ENCODE measurements around the gene GAK. TPM values are rescaled to one million over a fixed set of nuclear protein-coding genes. Genes with fewer than 3 reads are reported as not detected.

The GAK gene
- polyA plus RNA-seq, 1 of the 3 experiments (the other 2 are of a cell fraction), result 35.9 TPM

DNA sequence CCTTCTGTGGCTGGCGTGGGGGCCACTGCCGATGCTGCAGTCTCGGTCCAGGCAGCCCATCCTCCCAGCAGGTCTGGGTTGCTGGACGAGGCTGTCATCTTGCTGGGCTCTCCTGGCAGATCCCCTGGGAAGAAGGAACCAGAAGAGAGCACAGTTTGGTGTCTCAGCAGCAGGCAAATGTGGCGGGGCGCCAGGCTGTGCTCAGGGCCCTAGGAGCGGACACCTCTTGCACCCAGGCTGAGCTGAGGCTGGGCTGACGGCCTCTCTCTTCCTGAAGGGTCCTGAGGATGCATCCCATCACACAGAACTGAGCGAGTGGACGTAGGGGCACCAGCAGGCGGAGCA, 67.0 kb downstream of the GAK start:
- POLR2A ChIA-PET, result no interaction called here
- no peak for DNase-seq
- peaks cover 12 to 42% of the 10 kb centered on the region in 2 experiments for H3K36me3 ChIP-seq (replicated peaks in 1 of 2; ENCODE audit: control insufficient read depth in 1 of 2, insufficient read depth in 2 of 2, low read length in 1 of 2)

More for the DNA sequence above, 67.0 kb downstream of the GAK start:
- no peak overlapping the region for H3K27ac ChIP-seq (ENCODE audit: low read depth in 2 of 2, low read length in 1 of 2)
- no CpG with 5 or more reads among the region's 11 CpGs for WGBS (ENCODE audit: low lambda C conversion rate)
- H3K4me2 ChIP-seq, result no peak overlapping the region
- no peak overlapping the region for H2AFZ ChIP-seq (ENCODE audit: low read depth)
- no peak overlapping the region for H3K4me3 ChIP-seq (ENCODE audit: low read depth in 2 of 2, low read length in 1 of 2)
- H4K20me1 ChIP-seq (ENCODE audit: insufficient read depth), result no peaks in the 10 kb centered on the region
- CTCF ChIA-PET, result interaction anchor here (1.1 kb wide), 1 partner anchor 123 kb away, joined by 4 read pairs; no protein-coding TSS in a partner anchor
- H3K4me1 ChIP-seq (ENCODE audit: control insufficient read depth in 1 of 2, insufficient read depth in 2 of 2, low read depth in 1 of 2, low read length in 1 of 2), result no peaks in the 10 kb centered on the region
- H3K27me3 ChIP-seq (ENCODE audit: insufficient read depth), result no peaks in the 10 kb centered on the region
- H3F3A ChIP-seq (replicated peaks; ENCODE audit: insufficient read depth), result peaks cover 4% of the 10 kb centered on the region
- no peaks in the 10 kb centered on the region for H3K9me3 ChIP-seq
- no peak overlapping the region for H3K9ac ChIP-seq
- H3K9me2 ChIP-seq, result no peaks in the 10 kb centered on the region
- H3K79me2 ChIP-seq (ENCODE audit: insufficient read depth), result no peaks in the 10 kb centered on the region
- TF ChIP-seq CTCF (IDR thresholded peaks at IDR 0.05), result no peak
- TF ChIP-seq JUND (IDR thresholded peaks at IDR 0.05), result no peak
- TF ChIP-seq GABPA (IDR thresholded peaks at IDR 0.05; ENCODE audit: low read depth), result no peak
- TF ChIP-seq CHD2 (IDR thresholded peaks at IDR 0.05; ENCODE audit: low read length, partially characterized antibody), result no peak
- no peak for TF ChIP-seq POLR2AphosphoS5 (IDR thresholded peaks at IDR 0.05; ENCODE audit: low read depth, low read length)
- TF ChIP-seq NFIC (IDR thresholded peaks at IDR 0.05; ENCODE audit: borderline replicate concordance), result no peak
- TF ChIP-seq RFX5 (IDR thresholded peaks at IDR 0.05; ENCODE audit: low read length), result no peak
- no peak for TF ChIP-seq REST (IDR thresholded peaks at IDR 0.05; ENCODE audit: low read depth, low read length)
- no peak for TF ChIP-seq SMC3 (IDR thresholded peaks at IDR 0.05; ENCODE audit: low read depth, low read length)
- no peak for TF ChIP-seq FOXJ3 (CRISPR knock-in tag; IDR thresholded peaks at IDR 0.05)
- TF ChIP-seq MXI1 (IDR thresholded peaks at IDR 0.05; ENCODE audit: low read depth, low read length), result no peak
- no peak for TF ChIP-seq RAD21 (IDR thresholded peaks at IDR 0.05; ENCODE audit: low read length)
- no peak for TF ChIP-seq YY1 (IDR thresholded peaks at IDR 0.05; ENCODE audit: low read depth)
- TF ChIP-seq, protein P1, sequence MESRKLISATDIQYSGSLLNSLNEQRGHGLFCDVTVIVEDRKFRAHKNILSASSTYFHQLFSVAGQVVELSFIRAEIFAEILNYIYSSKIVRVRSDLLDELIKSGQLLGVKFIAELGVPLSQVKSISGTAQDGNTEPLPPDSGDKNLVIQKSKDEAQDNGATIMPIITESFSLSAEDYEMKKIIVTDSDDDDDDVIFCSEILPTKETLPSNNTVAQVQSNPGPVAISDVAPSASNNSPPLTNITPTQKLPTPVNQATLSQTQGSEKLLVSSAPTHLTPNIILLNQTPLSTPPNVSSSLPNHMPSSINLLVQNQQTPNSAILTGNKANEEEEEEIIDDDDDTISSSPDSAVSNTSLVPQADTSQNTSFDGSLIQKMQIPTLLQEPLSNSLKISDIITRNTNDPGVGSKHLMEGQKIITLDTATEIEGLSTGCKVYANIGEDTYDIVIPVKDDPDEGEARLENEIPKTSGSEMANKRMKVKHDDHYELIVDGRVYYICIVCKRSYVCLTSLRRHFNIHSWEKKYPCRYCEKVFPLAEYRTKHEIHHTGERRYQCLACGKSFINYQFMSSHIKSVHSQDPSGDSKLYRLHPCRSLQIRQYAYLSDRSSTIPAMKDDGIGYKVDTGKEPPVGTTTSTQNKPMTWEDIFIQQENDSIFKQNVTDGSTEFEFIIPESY (IDR thresholded peaks at IDR 0.05; ENCODE audit: borderline replicate concordance, low read depth), result no peak
- TF ChIP-seq SIN3A (IDR thresholded peaks at IDR 0.05; ENCODE audit: borderline replicate concordance, low read depth, low read length), result no peak
- no peak for TF ChIP-seq RXRA (IDR thresholded peaks at IDR 0.05; ENCODE audit: borderline replicate concordance, low read depth)

All from SK-N-SH (cell line).